Panc1 (cell line): ENCODE results near the gene AFG1L.
"Not testable (repeated sequence)": the region's sequence is repeated elsewhere in the genome, so short reads cannot be mapped to it uniquely, and the experiment has no call there.

ENCODE experiments used
- POLR2AphosphoS5 ChIP-seq: IDR thresholded peaks from 2 replicates; pipeline ENCODE4 v1.6.1; 2012; ENCODE audit warnings: mild to moderate bottlenecking, low read depth, low read length, moderate library complexity
- SIN3A ChIP-seq: IDR thresholded peaks from 2 replicates; pipeline ENCODE4 v1.6.1; 2012; ENCODE audit warnings: low read depth, mild to moderate bottlenecking, low read length, moderate library complexity, borderline replicate concordance; ENCODE audit not compliant: insufficient read depth
- TCF7L2 ChIP-seq: IDR thresholded peaks from 2 replicates; pipeline ENCODE4 v1.6.1; 2011; ENCODE audit warnings: mild to moderate bottlenecking, low read depth, low read length, inconsistent platforms
- TF ChIP-seq, protein P1 (sequence below): fragments of 450-650 bp; IDR thresholded peaks from 2 replicates; pipeline ENCODE4 v1.5.1; 2017; ENCODE audit warnings: mild to moderate bottlenecking
- TF ChIP-seq, protein P2 (sequence below), 2 experiments: IDR thresholded peaks; 2 replicates each; pipeline ENCODE4 v1.6.1; 2011 to 2012; ENCODE audit warnings: low read depth in 2 of 2, control low read depth in 1 of 2, low read length in 1 of 2, mild to moderate bottlenecking in 1 of 2, moderate library complexity in 1 of 2; ENCODE audit not compliant: insufficient read depth in 1 of 2

DNA sequence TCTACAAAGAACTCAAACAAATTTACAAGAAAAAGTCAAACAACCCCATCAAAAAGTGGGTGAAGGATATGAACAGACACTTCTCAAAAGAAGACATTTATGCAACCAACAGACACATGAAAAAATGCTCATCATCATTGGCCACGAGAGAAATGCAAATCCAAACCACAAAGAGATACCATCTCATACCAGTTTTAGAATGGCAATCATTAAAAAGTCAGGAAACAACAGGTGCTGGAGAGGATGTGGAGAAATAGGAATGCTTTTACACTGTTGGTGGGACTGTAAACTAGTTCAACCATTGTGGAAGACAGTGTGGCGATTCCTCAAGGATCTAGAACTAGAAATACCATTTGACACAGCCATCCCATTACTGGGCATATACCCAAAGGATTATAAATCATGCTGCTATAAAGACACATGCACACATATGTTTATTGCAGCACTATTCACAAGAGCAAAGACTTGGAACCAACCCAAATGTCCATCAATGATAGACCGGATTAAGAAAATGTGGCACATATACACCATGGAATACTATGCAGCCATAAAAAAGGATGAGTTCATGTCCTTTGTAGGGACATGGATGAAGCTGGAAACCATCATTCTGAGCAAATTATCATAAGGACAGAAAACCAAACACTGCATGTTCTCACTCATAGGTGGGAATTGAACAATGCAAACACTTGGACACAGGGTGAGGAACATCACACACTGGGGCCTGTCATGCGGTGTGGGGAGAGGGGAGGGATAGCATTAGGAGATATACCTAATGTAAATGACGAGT is 121.4 kb downstream of the AFG1L start:
- TF ChIP-seq, protein P1, sequence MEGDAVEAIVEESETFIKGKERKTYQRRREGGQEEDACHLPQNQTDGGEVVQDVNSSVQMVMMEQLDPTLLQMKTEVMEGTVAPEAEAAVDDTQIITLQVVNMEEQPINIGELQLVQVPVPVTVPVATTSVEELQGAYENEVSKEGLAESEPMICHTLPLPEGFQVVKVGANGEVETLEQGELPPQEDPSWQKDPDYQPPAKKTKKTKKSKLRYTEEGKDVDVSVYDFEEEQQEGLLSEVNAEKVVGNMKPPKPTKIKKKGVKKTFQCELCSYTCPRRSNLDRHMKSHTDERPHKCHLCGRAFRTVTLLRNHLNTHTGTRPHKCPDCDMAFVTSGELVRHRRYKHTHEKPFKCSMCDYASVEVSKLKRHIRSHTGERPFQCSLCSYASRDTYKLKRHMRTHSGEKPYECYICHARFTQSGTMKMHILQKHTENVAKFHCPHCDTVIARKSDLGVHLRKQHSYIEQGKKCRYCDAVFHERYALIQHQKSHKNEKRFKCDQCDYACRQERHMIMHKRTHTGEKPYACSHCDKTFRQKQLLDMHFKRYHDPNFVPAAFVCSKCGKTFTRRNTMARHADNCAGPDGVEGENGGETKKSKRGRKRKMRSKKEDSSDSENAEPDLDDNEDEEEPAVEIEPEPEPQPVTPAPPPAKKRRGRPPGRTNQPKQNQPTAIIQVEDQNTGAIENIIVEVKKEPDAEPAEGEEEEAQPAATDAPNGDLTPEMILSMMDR, result not testable (repeated sequence)
- not testable (repeated sequence) for TF ChIP-seq POLR2AphosphoS5, TCF7L2, SIN3A
- TF ChIP-seq, protein P2, sequence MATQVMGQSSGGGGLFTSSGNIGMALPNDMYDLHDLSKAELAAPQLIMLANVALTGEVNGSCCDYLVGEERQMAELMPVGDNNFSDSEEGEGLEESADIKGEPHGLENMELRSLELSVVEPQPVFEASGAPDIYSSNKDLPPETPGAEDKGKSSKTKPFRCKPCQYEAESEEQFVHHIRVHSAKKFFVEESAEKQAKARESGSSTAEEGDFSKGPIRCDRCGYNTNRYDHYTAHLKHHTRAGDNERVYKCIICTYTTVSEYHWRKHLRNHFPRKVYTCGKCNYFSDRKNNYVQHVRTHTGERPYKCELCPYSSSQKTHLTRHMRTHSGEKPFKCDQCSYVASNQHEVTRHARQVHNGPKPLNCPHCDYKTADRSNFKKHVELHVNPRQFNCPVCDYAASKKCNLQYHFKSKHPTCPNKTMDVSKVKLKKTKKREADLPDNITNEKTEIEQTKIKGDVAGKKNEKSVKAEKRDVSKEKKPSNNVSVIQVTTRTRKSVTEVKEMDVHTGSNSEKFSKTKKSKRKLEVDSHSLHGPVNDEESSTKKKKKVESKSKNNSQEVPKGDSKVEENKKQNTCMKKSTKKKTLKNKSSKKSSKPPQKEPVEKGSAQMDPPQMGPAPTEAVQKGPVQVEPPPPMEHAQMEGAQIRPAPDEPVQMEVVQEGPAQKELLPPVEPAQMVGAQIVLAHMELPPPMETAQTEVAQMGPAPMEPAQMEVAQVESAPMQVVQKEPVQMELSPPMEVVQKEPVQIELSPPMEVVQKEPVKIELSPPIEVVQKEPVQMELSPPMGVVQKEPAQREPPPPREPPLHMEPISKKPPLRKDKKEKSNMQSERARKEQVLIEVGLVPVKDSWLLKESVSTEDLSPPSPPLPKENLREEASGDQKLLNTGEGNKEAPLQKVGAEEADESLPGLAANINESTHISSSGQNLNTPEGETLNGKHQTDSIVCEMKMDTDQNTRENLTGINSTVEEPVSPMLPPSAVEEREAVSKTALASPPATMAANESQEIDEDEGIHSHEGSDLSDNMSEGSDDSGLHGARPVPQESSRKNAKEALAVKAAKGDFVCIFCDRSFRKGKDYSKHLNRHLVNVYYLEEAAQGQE (IDR thresholded peaks at IDR 0.05; ENCODE audit: insufficient read depth in 1 of 2, low read depth in 2 of 2, low read length in 1 of 2), result not testable (repeated sequence)
